Trophoblast cell (in vitro differentiated cells and primary cell): ENCODE data around the gene BEND6.

ENCODE experiments used
- DNase-seq, 2 donors: peaks; one replicate each; pipeline ENCODE4 v3.0.0-alpha.2; 2016
- H2AFZ ChIP-seq: 2 replicates; pipeline ENCODE4 v1.6.1; 2013; ENCODE audit warnings: low read length, moderate library complexity, mild to moderate bottlenecking; ENCODE audit not compliant: insufficient read depth, poor library complexity
- H2AK5ac ChIP-seq: 2 replicates; pipeline ENCODE4 v1.6.1; 2013; ENCODE audit warnings: mild to moderate bottlenecking, low read length
- H2BK120ac ChIP-seq: 2 replicates; pipeline ENCODE4 v1.6.1; 2013; ENCODE audit warnings: low read length, mild to moderate bottlenecking, moderate library complexity; ENCODE audit not compliant: insufficient read depth, poor library complexity
- H2BK12ac ChIP-seq: 2 replicates; pipeline ENCODE4 v1.6.1; 2013; ENCODE audit warnings: mild to moderate bottlenecking, low read length, moderate library complexity
- H2BK5ac ChIP-seq: 2 replicates; pipeline ENCODE4 v1.6.1; 2013; ENCODE audit warnings: low read length, low read depth, moderate library complexity, mild to moderate bottlenecking; ENCODE audit not compliant: poor library complexity
- H3K14ac ChIP-seq: 2 replicates; pipeline ENCODE4 v1.6.1; 2013; ENCODE audit warnings: mild to moderate bottlenecking, low read length
- H3K18ac ChIP-seq: 2 replicates; pipeline ENCODE4 v1.6.1; 2013; ENCODE audit warnings: mild to moderate bottlenecking, low read length
- H3K23ac ChIP-seq: 2 replicates; pipeline ENCODE4 v1.6.1; 2013; ENCODE audit warnings: low read length
- H3K27ac ChIP-seq: 2 replicates; pipeline ENCODE4 v1.5.1; 2013; ENCODE audit warnings: low read depth, mild to moderate bottlenecking, inconsistent platforms, low read length, moderate library complexity
- H3K27me3 ChIP-seq: 2 replicates; pipeline ENCODE4 v1.6.1; 2013; ENCODE audit warnings: inconsistent platforms, mild to moderate bottlenecking, low read length, moderate library complexity; ENCODE audit not compliant: insufficient read depth
- H3K36me3 ChIP-seq, 2 experiments: 1 replicate in 1 of 2; 2 replicates in 1 of 2; pipeline ENCODE4 v1.6.1; 2013; ENCODE audit warnings: low read length in 2 of 2, mild to moderate bottlenecking in 2 of 2, moderate library complexity in 1 of 2; ENCODE audit not compliant: insufficient read depth in 2 of 2, control insufficient read depth in 1 of 2
- H3K4ac ChIP-seq: 2 replicates; pipeline ENCODE4 v1.6.1; 2013; ENCODE audit warnings: low read depth, mild to moderate bottlenecking, low read length, moderate library complexity
- H3K4me1 ChIP-seq, 2 experiments: 1 replicate in 1 of 2; 2 replicates in 1 of 2; pipeline ENCODE4 v1.6.1; 2013; ENCODE audit warnings: low read length in 2 of 2, mild to moderate bottlenecking in 2 of 2, moderate library complexity in 1 of 2; ENCODE audit not compliant: insufficient read depth in 2 of 2, control insufficient read depth in 1 of 2
- H3K4me2 ChIP-seq: 2 replicates; pipeline ENCODE4 v1.6.1; 2013; ENCODE audit warnings: inconsistent platforms, mild to moderate bottlenecking, low read length, moderate library complexity
- H3K4me3 ChIP-seq: 2 replicates; pipeline ENCODE4 v1.5.1; 2013; ENCODE audit warnings: mild to moderate bottlenecking, low read depth, low read length, inconsistent platforms
- H3K79me1 ChIP-seq: one replicate; pipeline ENCODE4 v1.6.1; 2013; ENCODE audit warnings: low read length
- H3K79me2 ChIP-seq: 2 replicates; pipeline ENCODE4 v1.6.1; 2013; ENCODE audit warnings: low read length, mild to moderate bottlenecking; ENCODE audit not compliant: control insufficient read depth, insufficient read depth, poor library complexity
- H3K9ac ChIP-seq: 2 replicates; pipeline ENCODE4 v1.6.1; 2013; ENCODE audit warnings: mild to moderate bottlenecking, low read length
- H3K9me3 ChIP-seq: 2 replicates; pipeline ENCODE4 v1.6.1; 2013; ENCODE audit warnings: low read depth, mild to moderate bottlenecking, control low read depth, inconsistent platforms, low read length; ENCODE audit not compliant: insufficient read depth
- H4K12ac ChIP-seq: 2 replicates; pipeline ENCODE4 v1.6.1; 2013; ENCODE audit warnings: low read depth, mild to moderate bottlenecking, low read length, moderate library complexity
- H4K8ac ChIP-seq: 2 replicates; pipeline ENCODE4 v1.6.1; 2013; ENCODE audit warnings: low read depth, mild to moderate bottlenecking, low read length, moderate library complexity
- H4K91ac ChIP-seq: one replicate; pipeline ENCODE4 v1.6.1; 2013; ENCODE audit warnings: low read depth, mild to moderate bottlenecking, low read length, moderate library complexity
- WGBS: extraction: QIAGEN DNeasy Blood & Tissue Kit; methylation state at CpG from one replicate; pipeline ENCODE4 v1.1.7; 2013; ENCODE audit warnings: missing lambda C conversion rate; ENCODE audit not compliant: insufficient read length, insufficient coverage; ENCODE audit errors: extremely low coverage; 5-methylcytosine and 5-hydroxymethylcytosine counted together

Gene BEND6

DNA sequence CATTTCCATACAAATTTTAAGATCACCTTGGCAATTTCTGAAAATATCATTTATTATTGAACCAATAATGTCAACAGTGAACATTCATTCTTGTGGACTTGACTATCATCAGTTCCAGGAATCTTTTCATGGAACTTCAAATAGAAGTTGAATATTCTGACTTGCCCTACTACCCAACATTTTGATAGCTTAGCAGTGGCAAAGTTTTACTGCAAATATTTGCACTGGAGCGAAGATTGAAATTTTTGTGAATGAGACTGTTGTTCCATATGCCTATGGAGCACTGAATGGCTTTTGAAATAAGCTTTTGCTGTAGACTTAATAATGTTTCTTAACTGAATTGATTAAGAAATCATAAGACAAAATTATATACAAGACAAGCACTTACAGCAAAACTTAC, 23.6 kb downstream of the BEND6 start:
- no peak overlapping the region for H3K4ac ChIP-seq
- no peak overlapping the region for H3K14ac ChIP-seq
- no peak overlapping the region for H2AK5ac ChIP-seq
- no peak overlapping the region for H2AFZ ChIP-seq
- H4K91ac ChIP-seq: no peak overlapping the region
- H3K4me2 ChIP-seq: no peak overlapping the region
- H3K27me3 ChIP-seq: no peaks in the 10 kb centered on the region
- H3K27ac ChIP-seq: no peak overlapping the region
- H4K12ac ChIP-seq: no peak overlapping the region
- H3K4me1 ChIP-seq: no peaks in the 10 kb centered on the region
- H2BK12ac ChIP-seq: no peak overlapping the region
- DNase-seq: no peak
- H3K9me3 ChIP-seq: peaks cover 4% of the 10 kb centered on the region
- H3K79me2 ChIP-seq: no peaks in the 10 kb centered on the region
- no peak overlapping the region for H3K9ac ChIP-seq
- WGBS: no CpG with 5 or more reads among the region's 1 CpG
- H3K4me3 ChIP-seq: no peak overlapping the region
- no peak overlapping the region for H3K18ac ChIP-seq
- H4K8ac ChIP-seq: no peak overlapping the region
- no peaks in the 10 kb centered on the region for H3K36me3 ChIP-seq
- H3K23ac ChIP-seq: no peak overlapping the region
- no peak overlapping the region for H2BK5ac ChIP-seq
- no peak overlapping the region for H2BK120ac ChIP-seq
- H3K79me1 ChIP-seq: no peaks in the 10 kb centered on the region

GRCh38 chr6:56984361-56984760, 29.5 kb downstream of the BEND6 start:
- Histone ChIP-seq H4K8ac (no peak overlapping the region), H4K12ac (no peak overlapping the region), H3K4me3 (no peak overlapping the region), H2BK5ac (no peak overlapping the region), H3K79me1 (no peaks in the 10 kb centered on the region), H3K27ac (no peak overlapping the region), H3K18ac (no peak overlapping the region), H3K79me2 (no peaks in the 10 kb centered on the region), H3K9ac (no peak overlapping the region), H3K14ac (no peak overlapping the region), H3K4ac (no peak overlapping the region), H2BK120ac (no peak overlapping the region), H2AK5ac (no peak overlapping the region), H3K4me2 (no peak overlapping the region), H3K36me3 (no peaks in the 10 kb centered on the region), H3K27me3 (no peaks in the 10 kb centered on the region), H3K9me3 (no peaks in the 10 kb centered on the region), H3K23ac (no peak overlapping the region), H3K4me1 (no peaks in the 10 kb centered on the region), H2AFZ (no peak overlapping the region), H4K91ac (no peak overlapping the region), H2BK12ac (no peak overlapping the region)
- peak in 1 of 2 donors; percentile 16 for DNase-seq
- WGBS: no CpG with 5 or more reads among the region's 5 CpGs

- Histone ChIP-seq H2AFZ (no peak overlapping the region), H3K4me1 (no peaks in the 10 kb centered on the region), H3K4ac (no peak overlapping the region), H3K14ac (no peak overlapping the region), H3K79me2 (no peaks in the 10 kb centered on the region), H3K79me1 (no peaks in the 10 kb centered on the region), H3K23ac (no peak overlapping the region), H4K8ac (no peak overlapping the region), H2BK120ac (no peak overlapping the region), H3K9me3 (no peaks in the 10 kb centered on the region), H2BK12ac (no peak overlapping the region), H3K9ac (no peak overlapping the region), H3K18ac (no peak overlapping the region), H2BK5ac (no peak overlapping the region), H3K4me3 (no peak overlapping the region), H3K27me3 (no peaks in the 10 kb centered on the region), H3K36me3 (no peaks in the 10 kb centered on the region), H3K4me2 (no peak overlapping the region), H2AK5ac (no peak overlapping the region), H3K27ac (no peak overlapping the region), H4K91ac (no peak overlapping the region), H4K12ac (no peak overlapping the region)
- no CpG with 5 or more reads among the region's 2 CpGs for WGBS
- peak in 1 of 2 donors; percentile 27 for DNase-seq
Observed at GRCh38 chr6:56984884-56985283, 30.0 kb downstream of the BEND6 start.

DNA sequence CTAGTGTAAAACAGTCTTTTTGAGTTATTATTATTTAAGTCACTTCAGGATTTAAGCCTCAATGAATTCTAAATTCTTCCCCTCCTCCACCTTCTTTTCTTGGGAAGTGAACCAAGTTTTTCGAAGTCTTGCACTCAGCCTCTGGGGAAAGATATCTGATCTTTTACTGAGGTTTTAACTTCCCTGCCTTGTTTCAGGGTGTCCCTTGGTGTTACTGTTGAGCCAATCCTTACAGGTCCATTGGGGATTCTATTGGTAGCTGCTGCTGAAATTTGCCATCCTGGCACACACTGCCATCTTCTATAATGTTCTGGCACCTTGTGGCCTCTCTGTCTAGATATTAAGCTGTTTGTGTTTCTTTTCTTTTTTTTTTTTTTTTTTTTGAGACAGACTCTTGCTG, 31.7 kb downstream of the BEND6 start:
- no peak overlapping the region for H3K23ac ChIP-seq
- no peak overlapping the region for H3K4me3 ChIP-seq
- H2AK5ac ChIP-seq: no peak overlapping the region
- H4K12ac ChIP-seq: no peak overlapping the region
- H2AFZ ChIP-seq: no peak overlapping the region
- no peak overlapping the region for H4K91ac ChIP-seq
- no peak overlapping the region for H2BK120ac ChIP-seq
- no peak overlapping the region for H3K4ac ChIP-seq
- WGBS: no CpG with 5 or more reads among the region's 1 CpG
- no peaks in the 10 kb centered on the region for H3K79me1 ChIP-seq
- no peaks in the 10 kb centered on the region for H3K79me2 ChIP-seq
- H2BK5ac ChIP-seq: no peak overlapping the region
- no peak overlapping the region for H2BK12ac ChIP-seq
- no peak overlapping the region for H3K9ac ChIP-seq
- no peak overlapping the region for H3K27ac ChIP-seq
- H3K9me3 ChIP-seq: no peaks in the 10 kb centered on the region
- no peaks in the 10 kb centered on the region for H3K27me3 ChIP-seq
- H3K18ac ChIP-seq: no peak overlapping the region
- no peak overlapping the region for H4K8ac ChIP-seq
- DNase-seq: no peak
- no peaks in the 10 kb centered on the region for H3K4me1 ChIP-seq
- H3K36me3 ChIP-seq: no peaks in the 10 kb centered on the region
- H3K14ac ChIP-seq: no peak overlapping the region
- H3K4me2 ChIP-seq: no peak overlapping the region
